T-helper 17 cell (primary cell): ENCODE results near the gene EHMT2. TPM values are rescaled to one million over a fixed set of nuclear protein-coding genes. Genes with fewer than 3 reads are reported as not detected.
"Not testable (repeated sequence)": the region's sequence is repeated elsewhere in the genome, so short reads cannot be mapped to it uniquely, and the experiment has no call there.

ENCODE experiments used
- ATAC-seq: fragments of 150-1000 bp; cut with Tn5 transposase; 2 replicates; pipeline ENCODE4 v1.10.0; 2021; ENCODE audit warnings: mild to moderate bottlenecking, moderate library complexity
- DNase-seq, 3 donors: peaks; one replicate each; pipeline versions ENCODE4 v3.0.0 to v3.0.0-alpha.2; 2020 to 2021
- H3K9me3 ChIP-seq: one replicate; pipeline ENCODE4 v1.7.0; 2013; ENCODE audit warnings: low read length, mild to moderate bottlenecking; ENCODE audit not compliant: control insufficient read depth, poor library complexity, severe bottlenecking
- H3K27ac Mint-ChIP-seq: one replicate; pipeline ENCODE4 v1.8.0; 2022; ENCODE audit warnings: mild to moderate bottlenecking, moderate library complexity, mixed read lengths
- H3K27me3 Mint-ChIP-seq: one replicate; pipeline ENCODE4 v1.8.0; 2022; ENCODE audit warnings: mixed read lengths
- H3K36me3 Mint-ChIP-seq: one replicate; pipeline ENCODE4 v1.8.0; 2022; ENCODE audit warnings: low read depth, mixed read lengths
- H3K4me1 Mint-ChIP-seq: one replicate; pipeline ENCODE4 v1.8.0; 2022; ENCODE audit warnings: mild to moderate bottlenecking, mixed read lengths
- H3K4me3 Mint-ChIP-seq: one replicate; pipeline ENCODE4 v1.8.0; 2022; ENCODE audit warnings: mild to moderate bottlenecking, moderate library complexity, mixed read lengths
- total RNA-seq, 4 donors: library from RNA in 2 of 4; stranded (reverse) in 2 of 4; gene quantifications; one replicate each; pipeline ENCODE4 v1.2.3 and lab custom pipeline; 2022 to 2026

The EHMT2 gene
- total RNA-seq (10 to 100 TPM; 40.4 to 46.2 TPM), total RNA-seq (lab: John Stamatoyannopoulos, UW) (63.8 to 83.3 reads per million in 2 donors)

GRCh38 chr6:31897612-31898382 is at the start of gene EHMT2:
TSS of gene EHMT2 (minus strand) at chr6:31897698. CDS start at chr6:31897677, 21 bp downstream.
- H3K4me1 Mint-ChIP-seq: peaks cover 26% of the 10 kb centered on the region
- no peaks in the 10 kb centered on the region for H3K27me3 Mint-ChIP-seq
- peaks cover 3% of the 10 kb centered on the region for H3K36me3 Mint-ChIP-seq
- H3K9me3 ChIP-seq: no peaks in the 10 kb centered on the region
- peak; percentile 71 for ATAC-seq
- H3K27ac Mint-ChIP-seq: peak within 1 kb of the TSS; percentile 95
- DNase-seq: peak; percentile 79 to 82 (median 80)
- peak within 1 kb of the TSS; percentile 94 for H3K4me3 Mint-ChIP-seq

- DNase-seq: no peak
- H3K4me1 Mint-ChIP-seq: peaks cover 8% of the 10 kb centered on the region
- no peak overlapping the region for H3K27ac Mint-ChIP-seq
- no peaks in the 10 kb centered on the region for H3K9me3 ChIP-seq
- peaks cover 30% of the 10 kb centered on the region for H3K27me3 Mint-ChIP-seq
- no peak for ATAC-seq
- H3K36me3 Mint-ChIP-seq: no peaks in the 10 kb centered on the region
- peak overlapping the region; percentile 55 for H3K4me3 Mint-ChIP-seq
These were observed 49.7 kb upstream of the EHMT2 start for GRCh38 chr6:31947070-31947675.

GRCh38 chr6:31946370-31946885 is 48.9 kb upstream of the EHMT2 start:
- H3K9me3 ChIP-seq: no peaks in the 10 kb centered on the region
- Mint-ChIP-seq H3K36me3 (no peaks in the 10 kb centered on the region), H3K4me1 (peaks cover 8% of the 10 kb centered on the region), H3K27ac (no peak overlapping the region), H3K27me3 (peaks cover 34% of the 10 kb centered on the region), H3K4me3 (no peak overlapping the region)
- DNase-seq (no peak), ATAC-seq (no peak)

- Mint-ChIP-seq H3K4me3 (no peak within 1 kb of the TSS), H3K4me1 (peaks cover 8% of the 10 kb centered on the region), H3K27ac (no peak within 1 kb of the TSS), H3K27me3 (peaks cover 39% of the 10 kb centered on the region), H3K36me3 (no peaks in the 10 kb centered on the region)
- ATAC-seq: no peak
- no peaks in the 10 kb centered on the region for H3K9me3 ChIP-seq
- no peak for DNase-seq
These were observed 48.2 kb upstream of the EHMT2 start, which contains the start of gene CFB for GRCh38 chr6:31945507-31946369. TSS of gene CFB (plus strand) at chr6:31946095. CDS start at chr6:31946222, 127 bp downstream.

GRCh38 chr6:31945154-31945506 is 47.6 kb upstream of the EHMT2 start:
- Mint-ChIP-seq H3K4me3 (no peak overlapping the region), H3K4me1 (peaks cover 8% of the 10 kb centered on the region), H3K27me3 (peaks cover 44% of the 10 kb centered on the region), H3K27ac (no peak overlapping the region), H3K36me3 (no peaks in the 10 kb centered on the region)
- no peak for ATAC-seq
- no peaks in the 10 kb centered on the region for H3K9me3 ChIP-seq
- DNase-seq: no peak

- H3K27me3 Mint-ChIP-seq: peaks cover 44% of the 10 kb centered on the region
- DNase-seq (no peak), ATAC-seq (no peak)
- H3K27ac Mint-ChIP-seq: no peak overlapping the region
- H3K9me3 ChIP-seq: no peaks in the 10 kb centered on the region
- H3K4me3 Mint-ChIP-seq: no peak overlapping the region
- H3K36me3 Mint-ChIP-seq: no peaks in the 10 kb centered on the region
- peaks cover 8% of the 10 kb centered on the region for H3K4me1 Mint-ChIP-seq
These were observed 46.2 kb upstream of the EHMT2 start for GRCh38 chr6:31943742-31944141.

GRCh38 chr6:31940256-31940664 is 42.8 kb upstream of the EHMT2 start:
- no peaks in the 10 kb centered on the region for H3K4me1 Mint-ChIP-seq
- no peaks in the 10 kb centered on the region for H3K36me3 Mint-ChIP-seq
- no peak overlapping the region for H3K4me3 Mint-ChIP-seq
- no peaks in the 10 kb centered on the region for H3K9me3 ChIP-seq
- no peak for ATAC-seq
- no peak overlapping the region for H3K27ac Mint-ChIP-seq
- H3K27me3 Mint-ChIP-seq: peaks cover 39% of the 10 kb centered on the region
- DNase-seq: no peak

- no peak overlapping the region for H3K4me3 Mint-ChIP-seq
- ATAC-seq (no peak), DNase-seq (no peak)
- H3K9me3 ChIP-seq: no peaks in the 10 kb centered on the region
- H3K27me3 Mint-ChIP-seq: peaks cover 6% of the 10 kb centered on the region
- no peaks in the 10 kb centered on the region for H3K4me1 Mint-ChIP-seq
- no peaks in the 10 kb centered on the region for H3K36me3 Mint-ChIP-seq
- H3K27ac Mint-ChIP-seq: no peak overlapping the region
These were observed 38.3 kb upstream of the EHMT2 start for GRCh38 chr6:31935823-31936222.

- no peaks in the 10 kb centered on the region for H3K36me3 Mint-ChIP-seq
- H3K4me3 Mint-ChIP-seq: no peak overlapping the region
- no peaks in the 10 kb centered on the region for H3K9me3 ChIP-seq
- no peak for ATAC-seq
- no peak overlapping the region for H3K27ac Mint-ChIP-seq
- DNase-seq: no peak
- H3K27me3 Mint-ChIP-seq: peaks cover 5% of the 10 kb centered on the region
- H3K4me1 Mint-ChIP-seq: no peaks in the 10 kb centered on the region
These were observed 37.5 kb upstream of the EHMT2 start for GRCh38 chr6:31935021-31935420.

GRCh38 chr6:31933537-31933936 is 36.0 kb upstream of the EHMT2 start:
- no peak for DNase-seq
- Mint-ChIP-seq H3K27ac (no peak overlapping the region), H3K4me1 (no peaks in the 10 kb centered on the region), H3K27me3 (peaks cover 5% of the 10 kb centered on the region), H3K36me3 (no peaks in the 10 kb centered on the region), H3K4me3 (no peak overlapping the region)
- no peak for ATAC-seq
- H3K9me3 ChIP-seq: no peaks in the 10 kb centered on the region

- DNase-seq, H3K27ac Mint-ChIP-seq, ATAC-seq, H3K4me3 Mint-ChIP-seq, H3K27me3 Mint-ChIP-seq, H3K36me3 Mint-ChIP-seq, H3K4me1 Mint-ChIP-seq, H3K9me3 ChIP-seq: not testable (repeated sequence)
These were observed 34.6 kb upstream of the EHMT2 start for GRCh38 chr6:31932137-31932536.

- Mint-ChIP-seq H3K27ac (no peak overlapping the region), H3K27me3 (peaks cover 5% of the 10 kb centered on the region), H3K4me3 (no peak overlapping the region), H3K36me3 (no peaks in the 10 kb centered on the region), H3K4me1 (no peaks in the 10 kb centered on the region)
- DNase-seq: no peak
- no peaks in the 10 kb centered on the region for H3K9me3 ChIP-seq
- no peak for ATAC-seq
These were observed 33.5 kb upstream of the EHMT2 start for GRCh38 chr6:31930962-31931361.

GRCh38 chr6:31928672-31928939 is 31.1 kb upstream of the EHMT2 start:
- peaks cover 5% of the 10 kb centered on the region for H3K27me3 Mint-ChIP-seq
- no peaks in the 10 kb centered on the region for H3K9me3 ChIP-seq
- DNase-seq: no peak
- H3K36me3 Mint-ChIP-seq: no peaks in the 10 kb centered on the region
- H3K27ac Mint-ChIP-seq: no peak overlapping the region
- no peak overlapping the region for H3K4me3 Mint-ChIP-seq
- H3K4me1 Mint-ChIP-seq: no peaks in the 10 kb centered on the region
- ATAC-seq: no peak
